IMR-90 (cell line): ENCODE results near the gene MRPL1. TPM values are rescaled to one million over a fixed set of nuclear protein-coding genes. Genes with fewer than 3 reads are reported as not detected.

Source experiments
- ATAC-seq: fragments of 200-7000 bp; cut with Tn5 transposase; 2 replicates; pipeline ENCODE4 v1.9.1; 2020; ENCODE audit warnings: low read depth, mild to moderate bottlenecking, moderate library complexity
- BruUV-seq: library from RNA; stranded (reverse); fragments of 400-500 nt; replicated peaks from 2 replicates; lab custom pipeline; 2021; lab: Mats Ljungman, UMichigan
- CTCF ChIA-PET: fragments of 300-600 bp; formaldehyde crosslinking; extraction: SDS; loops from one replicate; lab custom pipeline; 2021; ENCODE audit warnings: antibody characterized with exemption; lab: Yijun Ruan, JAX
- POLR2A ChIA-PET: fragments of 300-600 bp; sonication (Branson Sonifier 250); formaldehyde crosslinking; loops from one replicate; lab custom pipeline; 2022; ENCODE audit warnings: antibody characterized with exemption; ENCODE audit not compliant: unreplicated experiment; lab: Charles Lee
- DNase-seq: peaks from one replicate; pipeline ENCODE4 v3.0.0; 2013
- H2AFZ ChIP-seq: replicated peaks from 2 replicates; pipeline ENCODE3; 2013; ENCODE audit warnings: low read length, mild to moderate bottlenecking; ENCODE audit not compliant: poor library complexity
- H2AK5ac ChIP-seq: 2 replicates; pipeline ENCODE4 v1.6.1; 2013; ENCODE audit warnings: low read depth, low read length, inconsistent platforms
- H2AK9ac ChIP-seq: replicated peaks from 2 replicates; pipeline ENCODE3; 2013; ENCODE audit warnings: mild to moderate bottlenecking, low read depth, low read length, moderate library complexity; ENCODE audit not compliant: poor library complexity
- H2BK120ac ChIP-seq: 2 replicates; pipeline ENCODE4 v1.6.1; 2013; ENCODE audit warnings: low read depth, low read length, inconsistent platforms
- H2BK15ac ChIP-seq: 3 replicates; pipeline ENCODE4 v1.6.1; 2013; ENCODE audit warnings: low read depth, low read length, inconsistent platforms
- H2BK20ac ChIP-seq: 2 replicates; pipeline ENCODE4 v1.6.1; 2013; ENCODE audit warnings: low read depth, mild to moderate bottlenecking, inconsistent platforms, low read length, moderate library complexity
- H2BK5ac ChIP-seq: 2 replicates; pipeline ENCODE4 v1.6.1; 2013; ENCODE audit warnings: mild to moderate bottlenecking, low read depth, low read length, inconsistent platforms; ENCODE audit not compliant: poor library complexity, severe bottlenecking
- H3K14ac ChIP-seq: replicated peaks from 2 replicates; pipeline ENCODE4 v1.6.1; 2013; ENCODE audit warnings: low read depth, low read length, inconsistent platforms
- H3K18ac ChIP-seq: 2 replicates; pipeline ENCODE4 v1.6.1; 2013; ENCODE audit warnings: low read depth, low read length, control low read depth
- H3K23ac ChIP-seq: 2 replicates; pipeline ENCODE4 v1.6.1; 2013; ENCODE audit warnings: low read depth, low read length, inconsistent platforms
- H3K27ac ChIP-seq: 2 replicates; pipeline ENCODE4 v1.5.1; 2013; ENCODE audit warnings: mild to moderate bottlenecking, control low read depth, low read length; ENCODE audit not compliant: insufficient read depth
- H3K27me3 ChIP-seq: 2 replicates; pipeline ENCODE4 v1.6.1; 2013; ENCODE audit warnings: low read length; ENCODE audit not compliant: control insufficient read depth, insufficient read depth
- H3K36me3 ChIP-seq: 2 replicates; pipeline ENCODE4 v1.6.1; 2013; ENCODE audit warnings: low read length, mixed read lengths; ENCODE audit not compliant: control insufficient read depth, insufficient read depth
- H3K4ac ChIP-seq: 2 replicates; pipeline ENCODE4 v1.6.1; 2013; ENCODE audit warnings: low read depth, low read length, inconsistent platforms
- H3K4me1 ChIP-seq: 2 replicates; pipeline ENCODE4 v1.6.1; 2013; ENCODE audit warnings: low read length, mixed read lengths; ENCODE audit not compliant: control insufficient read depth, insufficient read depth
- H3K4me2 ChIP-seq: 2 replicates; pipeline ENCODE4 v1.6.1; 2013; ENCODE audit warnings: low read depth, mild to moderate bottlenecking, control low read depth, low read length, moderate library complexity
- H3K4me3 ChIP-seq: 2 replicates; pipeline ENCODE4 v1.5.1; 2013; ENCODE audit warnings: low read depth, mild to moderate bottlenecking, control low read depth, low read length, moderate library complexity; ENCODE audit not compliant: insufficient read depth
- H3K56ac ChIP-seq: 2 replicates; pipeline ENCODE4 v1.6.1; 2013; ENCODE audit warnings: low read length, inconsistent platforms; ENCODE audit not compliant: insufficient read depth; ENCODE audit errors: extremely low read depth
- H3K79me1 ChIP-seq, 2 experiments: 2 replicates each; pipeline ENCODE4 v1.6.1; 2013; ENCODE audit warnings: low read length in 2 of 2, inconsistent platforms in 1 of 2, low read depth in 1 of 2
- H3K9ac ChIP-seq: 2 replicates; pipeline ENCODE4 v1.6.1; 2013; ENCODE audit warnings: low read depth, low read length, control low read depth
- H3K9me1 ChIP-seq: 2 replicates; pipeline ENCODE4 v1.6.1; 2013; ENCODE audit warnings: low read length, inconsistent platforms; ENCODE audit not compliant: insufficient read depth
- H3K9me3 ChIP-seq: 2 replicates; pipeline ENCODE4 v1.6.1; 2013; ENCODE audit warnings: low read length; ENCODE audit not compliant: control insufficient read depth, insufficient read depth
- H4K20me1 ChIP-seq: 2 replicates; pipeline ENCODE4 v1.6.1; 2013; ENCODE audit warnings: low read length, inconsistent platforms; ENCODE audit not compliant: insufficient read depth
- H4K5ac ChIP-seq: 2 replicates; pipeline ENCODE4 v1.6.1; 2013; ENCODE audit warnings: mild to moderate bottlenecking, low read depth, low read length, control low read depth
- H4K8ac ChIP-seq, 2 experiments: 2 replicates each; pipeline ENCODE4 v1.6.1; 2013; ENCODE audit warnings: low read depth in 2 of 2, low read length in 2 of 2, control low read depth in 1 of 2, inconsistent platforms in 1 of 2
- H4K91ac ChIP-seq: 2 replicates; pipeline ENCODE4 v1.6.1; 2013; ENCODE audit warnings: low read depth, low read length, inconsistent platforms; ENCODE audit not compliant: insufficient read depth
- MAFK ChIP-seq: IDR thresholded peaks from 2 replicates; pipeline ENCODE4 v1.6.1; 2012; ENCODE audit warnings: low read depth, low read length, improper control_type of control experiment
- NFE2L2 ChIP-seq: fragments of 150-350 bp; IDR thresholded peaks from 2 replicates; pipeline ENCODE4 v1.6.1; 2016; ENCODE audit warnings: low read depth, mild to moderate bottlenecking, low read length
- SMC3 ChIP-seq: fragments of 150-350 bp; IDR thresholded peaks from 2 replicates; pipeline ENCODE4 v1.6.1; 2016; ENCODE audit warnings: low read depth, mild to moderate bottlenecking, antibody characterized with exemption, low read length, moderate library complexity
- WGBS, 2 experiments: methylation state at CpG; one replicate each; pipeline versions ENCODE4 v1.1.5 to v1.1.7; 2013; ENCODE audit warnings: missing lambda C conversion rate in 2 of 2; ENCODE audit not compliant: insufficient read length in 1 of 2; ENCODE audit errors: extremely low coverage in 2 of 2; 5-methylcytosine and 5-hydroxymethylcytosine counted together
- dilution Hi-C: fragments of 300-500 bp; cut with HindIII; formaldehyde crosslinking; loops from one replicate; pipeline ENCODE4 v1.14.3; 2018; ENCODE audit warnings: low sequenced_read_pairs; ENCODE audit not compliant: unreplicated experiment
- in situ Hi-C: fragments of 300-500 bp; cut with MboI; formaldehyde crosslinking; loops from 3 replicates; pipeline ENCODE4 v1.14.3; 2019; ENCODE audit warnings: low sequenced_read_pairs, inconsistent platforms, mixed read lengths
- intact Hi-C: fragments of 100-400 bp; cut with micrococcal nuclease; formaldehyde crosslinking; loops from 2 replicates; pipeline ENCODE4 v1.10.0; 2022
- polyA plus RNA-seq, 3 experiments: library from polyadenylated mRNA; depleted of rRNA; stranded (reverse); fragments of >200 nt; gene quantifications; 2 replicates each; pipeline ENCODE4 v1.2.3, GENCODE V29; 2012; ENCODE audit warnings: low replicate concordance in 1 of 3
- total RNA-seq: library from RNA; depleted of rRNA; stranded (reverse); fragments of >200 nt; gene quantifications from 2 replicates; pipeline ENCODE4 v1.2.3, GENCODE V29; 2012

Gene MRPL1
- total and polyA plus RNA-seq, 2 of the 4 experiments (the other 2 are of a cell fraction): 13.4 to 22.5 TPM

DNA sequence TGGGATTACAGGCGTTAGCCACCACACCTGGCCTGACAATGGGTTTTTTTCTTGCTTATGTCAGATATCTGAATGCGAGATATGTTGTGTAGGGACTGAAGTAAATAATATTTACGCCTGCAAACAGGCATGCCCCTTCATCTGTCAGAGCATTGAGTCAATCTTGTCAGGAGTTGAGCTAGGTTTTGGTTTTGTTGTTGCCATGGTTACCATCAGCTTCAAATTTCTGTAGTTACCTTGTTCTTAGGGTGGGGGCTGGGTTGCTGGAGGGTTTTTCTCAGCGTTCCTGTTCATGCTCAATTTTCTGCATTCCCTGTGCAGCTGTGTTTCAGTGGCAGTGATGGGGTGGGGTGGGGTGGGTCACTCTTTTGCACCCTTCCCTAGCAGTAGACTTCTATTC is 14.5 kb downstream of the MRPL1 start:
- Histone ChIP-seq H2BK5ac (no peak overlapping the region), H2BK20ac (no peak overlapping the region), H3K36me3 (peaks cover 15% of the 10 kb centered on the region), H3K4me1 (peaks cover 2% of the 10 kb centered on the region; the same call in 1 of the 2 replicates), H2AK9ac (no peak overlapping the region), H4K20me1 (no peaks in the 10 kb centered on the region; the same call in 1 of the 2 replicates), H3K79me1 (peaks cover 16 to 34% of the 10 kb centered on the region in 2 experiments), H3K14ac (no peak overlapping the region), H3K18ac (no peak overlapping the region), H3K9ac (no peak overlapping the region), H4K8ac (no peak overlapping the region), H3K27ac (no peak overlapping the region), H4K91ac (no peak overlapping the region), H3K4me2 (no peak overlapping the region), H2BK120ac (no peak overlapping the region), H3K9me3 (no peaks in the 10 kb centered on the region), H3K27me3 (no peaks in the 10 kb centered on the region), H4K5ac (no peak overlapping the region), H2AFZ (no peak overlapping the region), H2AK5ac (no peak overlapping the region), H2BK15ac (no peak overlapping the region), H3K4me3 (no peak overlapping the region), H3K56ac (no peak overlapping the region), H3K9me1 (no peaks in the 10 kb centered on the region), H3K4ac (no peak overlapping the region), H3K23ac (no peak overlapping the region)
- dilution Hi-C loops (no loop called here), in situ Hi-C loops (no loop called here), intact Hi-C loops (no loop called here)
- ATAC-seq (no peak), DNase-seq (no peak)
- no CpG with 5 or more reads among the region's 4 CpGs for WGBS, 2 experiments
- ChIA-PET CTCF (no interaction called here), POLR2A (no interaction called here)
- no TSS peak for BruUV-seq
- TF ChIP-seq MAFK: no peak
- TF ChIP-seq NFE2L2: no peak
- TF ChIP-seq SMC3: no peak
